ENCODE results near the gene SH3D19. TPM values are rescaled to one million over a fixed set of nuclear protein-coding genes. Genes with fewer than 3 reads are reported as not detected.

The SH3D19 gene
- total RNA-seq, 4 donors from 2014 or later = 117 to 201 (median 130) TPM

DNA sequence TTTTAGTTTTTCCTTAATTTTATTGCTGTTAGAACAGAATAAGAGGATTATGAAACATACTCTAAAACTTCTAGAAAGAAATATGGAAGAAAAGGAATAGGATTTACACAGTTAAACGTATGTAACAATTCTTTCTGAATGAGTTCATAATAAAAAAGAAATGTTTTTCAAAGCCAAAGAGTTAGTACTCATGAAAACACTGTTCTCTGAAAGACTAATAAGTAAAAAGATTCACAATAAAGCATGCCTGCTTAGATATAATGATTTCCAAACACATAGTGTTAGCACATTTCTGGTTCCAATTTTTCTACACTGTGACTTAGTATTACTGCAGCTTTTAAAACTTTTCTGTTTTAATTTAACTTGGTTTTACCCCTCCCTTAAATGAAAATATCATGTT, 98.2 kb downstream of the SH3D19 start:
- intact Hi-C loops (cut with DNase I; ENCODE audit: low total_unique reads) = no loop called here
- WGBS, 2 donors (ENCODE audit: low coverage in 1 of 2) = 50 to 72% methylated on average over 1 of the region's 1 CpG
- no peak for DNase-seq
- H3K36me3 ChIP-seq = peaks cover 0 to 6% (median 0%) of the 10 kb centered on the region in 4 donors
- no peaks in the 10 kb centered on the region for H3K27me3 ChIP-seq
- in situ Hi-C loops (cut with MboI; ENCODE audit: low pct_ligation_motif_present in 1 of 4, low pct_unique_long_range_greater_than_20kb in 1 of 4, low sequenced_read_pairs in 3 of 4) = no loop called here
- H3K4me3 ChIP-seq = peak overlapping the region in 2 of 4 donors; percentile 4 to 24
- peak overlapping the region; percentile 63 to 74 (median 68) for H3K27ac ChIP-seq
- TF ChIP-seq, protein P1, sequence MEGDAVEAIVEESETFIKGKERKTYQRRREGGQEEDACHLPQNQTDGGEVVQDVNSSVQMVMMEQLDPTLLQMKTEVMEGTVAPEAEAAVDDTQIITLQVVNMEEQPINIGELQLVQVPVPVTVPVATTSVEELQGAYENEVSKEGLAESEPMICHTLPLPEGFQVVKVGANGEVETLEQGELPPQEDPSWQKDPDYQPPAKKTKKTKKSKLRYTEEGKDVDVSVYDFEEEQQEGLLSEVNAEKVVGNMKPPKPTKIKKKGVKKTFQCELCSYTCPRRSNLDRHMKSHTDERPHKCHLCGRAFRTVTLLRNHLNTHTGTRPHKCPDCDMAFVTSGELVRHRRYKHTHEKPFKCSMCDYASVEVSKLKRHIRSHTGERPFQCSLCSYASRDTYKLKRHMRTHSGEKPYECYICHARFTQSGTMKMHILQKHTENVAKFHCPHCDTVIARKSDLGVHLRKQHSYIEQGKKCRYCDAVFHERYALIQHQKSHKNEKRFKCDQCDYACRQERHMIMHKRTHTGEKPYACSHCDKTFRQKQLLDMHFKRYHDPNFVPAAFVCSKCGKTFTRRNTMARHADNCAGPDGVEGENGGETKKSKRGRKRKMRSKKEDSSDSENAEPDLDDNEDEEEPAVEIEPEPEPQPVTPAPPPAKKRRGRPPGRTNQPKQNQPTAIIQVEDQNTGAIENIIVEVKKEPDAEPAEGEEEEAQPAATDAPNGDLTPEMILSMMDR (IDR thresholded peaks at IDR 0.05) = no peak
- TF ChIP-seq POLR2A (IDR thresholded peaks at IDR 0.05) (no peak), EP300 (IDR thresholded peaks at IDR 0.05; ENCODE audit: low read depth) (no peak), POLR2AphosphoS5 (IDR thresholded peaks at IDR 0.05) (no peak)
- peaks cover 0 to 28% (median 0%) of the 10 kb centered on the region in 4 donors for H3K4me1 ChIP-seq
- H3K9me3 ChIP-seq = no peaks in the 10 kb centered on the region

DNA sequence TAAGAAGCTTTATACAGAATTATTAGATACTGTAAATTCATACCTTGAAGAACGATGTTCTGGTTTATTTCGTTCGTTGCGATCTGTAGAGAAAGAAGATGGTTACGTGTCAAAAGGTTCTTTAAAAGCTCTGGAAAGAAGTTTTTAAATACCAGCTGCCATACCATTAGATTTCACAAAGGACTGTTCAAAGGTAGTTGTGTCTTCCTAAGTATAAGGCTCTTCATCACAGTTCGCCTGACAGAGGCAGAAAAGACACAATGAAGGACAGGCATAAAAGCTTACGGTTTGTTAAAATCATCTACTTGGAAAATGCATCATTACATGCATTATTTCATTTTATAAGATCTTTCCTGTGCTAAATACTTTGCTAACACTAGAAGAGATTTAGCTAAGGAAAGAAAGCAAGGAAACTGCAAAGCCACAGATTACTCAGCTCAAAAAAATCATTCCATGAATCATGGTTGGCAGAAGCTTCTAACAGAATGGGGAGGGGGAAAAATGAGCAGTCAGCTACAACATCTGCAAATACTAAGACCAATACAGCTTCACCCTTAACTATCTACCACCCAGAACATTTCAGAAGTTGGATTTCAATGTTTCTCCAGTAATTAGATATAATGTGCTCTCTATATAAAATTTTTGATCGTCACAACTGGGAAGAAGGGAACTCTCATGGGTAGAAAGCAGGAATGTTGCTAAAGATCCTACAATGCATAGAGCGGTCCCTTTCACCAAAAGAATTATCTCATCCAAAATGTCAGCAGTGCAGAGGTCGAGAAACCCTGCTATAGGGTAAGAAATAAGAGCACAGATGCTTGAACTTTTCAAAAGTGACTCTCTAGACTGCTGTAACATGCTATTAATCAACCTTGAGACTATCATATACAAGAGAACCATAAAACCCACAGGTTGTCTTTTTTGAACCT, 99.1 kb downstream of the SH3D19 start:
- Histone ChIP-seq H3K9me3 (no peaks in the 10 kb centered on the region), H3K27ac (peak overlapping the region; percentile 63 to 74 (median 68)), H3K4me3 (peak overlapping the region in 3 of 4 donors; percentile 4 to 24 (median 10)), H3K36me3 (peaks cover 0 to 6% (median 0%) of the 10 kb centered on the region in 4 donors), H3K27me3 (no peaks in the 10 kb centered on the region), H3K4me1 (peaks cover 0 to 32% (median 0%) of the 10 kb centered on the region in 4 donors)
- in situ Hi-C loops (cut with MboI; ENCODE audit: low pct_ligation_motif_present in 1 of 4, low pct_unique_long_range_greater_than_20kb in 1 of 4, low sequenced_read_pairs in 3 of 4) (no loop called here), intact Hi-C loops (cut with DNase I; ENCODE audit: low total_unique reads) (no loop called here)
- 47 to 57% methylated on average over 10 of the region's 10 CpGs for WGBS, 2 donors (ENCODE audit: low coverage in 1 of 2)
- no peak for DNase-seq
- TF ChIP-seq EP300 (IDR thresholded peaks at IDR 0.05; ENCODE audit: low read depth) = no peak
- TF ChIP-seq POLR2AphosphoS5 (IDR thresholded peaks at IDR 0.05) = peak in 2 of 3 donors; percentile 31 to 33
- TF ChIP-seq, protein P1 (IDR thresholded peaks at IDR 0.05) = no peak
- TF ChIP-seq POLR2A (IDR thresholded peaks at IDR 0.05) = no peak

DNA sequence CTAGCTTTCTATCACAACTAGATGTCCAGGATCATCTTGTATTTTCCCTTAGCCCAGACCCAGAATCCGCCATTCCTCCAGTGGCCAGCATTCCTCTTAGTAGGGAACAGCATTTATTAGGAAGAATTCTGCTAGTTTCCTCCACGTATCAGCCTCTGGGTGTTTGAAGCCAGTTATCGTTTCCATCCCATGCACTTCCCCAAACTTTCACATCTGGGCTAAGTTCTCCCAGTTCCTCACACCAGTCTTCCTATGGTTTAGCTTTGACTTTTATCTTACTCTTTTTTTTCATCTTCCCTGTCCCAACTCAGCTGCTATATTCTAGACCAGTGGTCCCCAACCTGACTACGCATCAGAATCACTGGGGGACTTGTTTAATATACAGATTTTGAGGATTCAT, 101.9 kb downstream of the SH3D19 start:
- DNase-seq = no peak
- TF ChIP-seq, protein P1 (IDR thresholded peaks at IDR 0.05) = no peak
- TF ChIP-seq POLR2AphosphoS5 (IDR thresholded peaks at IDR 0.05) = no peak
- TF ChIP-seq EP300 (IDR thresholded peaks at IDR 0.05; ENCODE audit: low read depth) = no peak
- no peak for TF ChIP-seq POLR2A (IDR thresholded peaks at IDR 0.05)
- Histone ChIP-seq H3K9me3 (no peaks in the 10 kb centered on the region), H3K4me3 (no peak overlapping the region), H3K4me1 (peaks cover 0 to 31% (median 0%) of the 10 kb centered on the region in 4 donors), H3K27ac (no peak overlapping the region), H3K36me3 (peaks cover 0 to 6% (median 0%) of the 10 kb centered on the region in 4 donors), H3K27me3 (no peaks in the 10 kb centered on the region)
- in situ Hi-C loops (cut with MboI; ENCODE audit: low pct_ligation_motif_present in 1 of 4, low pct_unique_long_range_greater_than_20kb in 1 of 4, low sequenced_read_pairs in 3 of 4) = no loop called here
- 60% methylated on average over 4 of the region's 4 CpGs for WGBS, 2 donors (ENCODE audit: low coverage in 1 of 2)
- intact Hi-C loops (cut with DNase I; ENCODE audit: low total_unique reads) = no loop called here

DNA sequence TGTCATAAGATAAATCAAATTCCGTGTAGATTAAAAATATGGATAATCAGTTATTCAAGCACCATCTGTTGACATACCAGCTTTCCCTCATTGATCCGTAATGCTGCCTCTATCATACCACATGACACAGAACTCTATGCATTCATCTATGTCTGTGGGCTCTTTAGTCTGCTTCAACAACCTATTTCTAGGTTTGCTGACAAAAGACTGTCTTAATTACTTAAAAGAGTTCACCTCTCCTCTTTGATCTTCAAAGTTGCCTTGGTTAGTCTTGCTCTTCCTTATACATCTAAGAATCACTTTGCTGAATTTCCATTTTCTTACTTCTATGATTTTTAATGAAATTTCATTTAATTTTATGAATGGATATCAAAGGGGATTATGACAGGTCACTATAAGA, 105.5 kb downstream of the SH3D19 start:
- peaks cover 0 to 6% (median 0%) of the 10 kb centered on the region in 4 donors for H3K36me3 ChIP-seq
- H3K27ac ChIP-seq = no peak overlapping the region
- TF ChIP-seq POLR2AphosphoS5 (IDR thresholded peaks at IDR 0.05) = no peak
- TF ChIP-seq, protein P1 (IDR thresholded peaks at IDR 0.05) = no peak
- TF ChIP-seq POLR2A (IDR thresholded peaks at IDR 0.05) = no peak
- no peak for TF ChIP-seq EP300 (IDR thresholded peaks at IDR 0.05; ENCODE audit: low read depth)
- in situ Hi-C loops (cut with MboI; ENCODE audit: low pct_ligation_motif_present in 1 of 4, low pct_unique_long_range_greater_than_20kb in 1 of 4, low sequenced_read_pairs in 3 of 4) (no loop called here), intact Hi-C loops (cut with DNase I; ENCODE audit: low total_unique reads) (no loop called here)
- peaks cover 0 to 37% (median 0%) of the 10 kb centered on the region in 4 donors for H3K4me1 ChIP-seq
- no peaks in the 10 kb centered on the region for H3K9me3 ChIP-seq
- DNase-seq = no peak
- 81 to 88% methylated on average over 2 of the region's 2 CpGs for WGBS, 2 donors (ENCODE audit: low coverage in 1 of 2)
- no peak overlapping the region for H3K4me3 ChIP-seq
- H3K27me3 ChIP-seq = no peaks in the 10 kb centered on the region

Data from transverse colon (tissue), 4 donors.